ENCODE measurements around the gene NAV2.

The NAV2 gene

GRCh38 chr11:19814421-19814820 is 101.8 kb downstream of the NAV2 start:
- no peak for DNase-seq

GRCh38 chr11:19816040-19816439 is 103.4 kb downstream of the NAV2 start:
- no peak for DNase-seq

GRCh38 chr11:19816817-19817216 is 104.2 kb downstream of the NAV2 start:
- DNase-seq: no peak

GRCh38 chr11:19817265-19817851 is 104.7 kb downstream of the NAV2 start:
- no peak for DNase-seq

- no peak for DNase-seq
Observed at GRCh38 chr11:19817870-19818269, 105.2 kb downstream of the NAV2 start.

- DNase-seq: no peak
Observed at GRCh38 chr11:19818619-19819018, 106.0 kb downstream of the NAV2 start.

GRCh38 chr11:19819148-19819547 is 106.5 kb downstream of the NAV2 start:
- DNase-seq: no peak

GRCh38 chr11:19820100-19820499 is 107.5 kb downstream of the NAV2 start:
- DNase-seq: no peak

GRCh38 chr11:19821412-19821875 is 108.8 kb downstream of the NAV2 start:
- DNase-seq: no peak

GRCh38 chr11:19821993-19822392 is 109.4 kb downstream of the NAV2 start:
- DNase-seq: no peak

GRCh38 chr11:19822531-19822930 is 109.9 kb downstream of the NAV2 start:
- DNase-seq: no peak

- no peak for DNase-seq
Observed at GRCh38 chr11:19826606-19827005, 114.0 kb downstream of the NAV2 start.

- no peak for DNase-seq
Observed at GRCh38 chr11:19827399-19828135, 114.9 kb downstream of the NAV2 start.

- DNase-seq: no peak
Observed at GRCh38 chr11:19828382-19829108, 115.9 kb downstream of the NAV2 start.

- DNase-seq: no peak
Observed at GRCh38 chr11:19829109-19829837, 116.6 kb downstream of the NAV2 start.

GRCh38 chr11:19832086-19832750 is 119.6 kb downstream of the NAV2 start:
- DNase-seq: no peak

GRCh38 chr11:19832901-19833300 is 120.3 kb downstream of the NAV2 start:
- DNase-seq: no peak

- DNase-seq: no peak
Observed at GRCh38 chr11:19834771-19835170, 122.1 kb downstream of the NAV2 start.

GRCh38 chr11:19836666-19837065 is 124.0 kb downstream of the NAV2 start:
- DNase-seq: no peak

GRCh38 chr11:19838994-19839768 is 126.5 kb downstream of the NAV2 start:
- no peak for DNase-seq

- no peak for DNase-seq
Observed at GRCh38 chr11:19840961-19841360, 128.3 kb downstream of the NAV2 start.

GRCh38 chr11:19842505-19842904 is 129.9 kb downstream of the NAV2 start:
- no peak for DNase-seq
